Esophagus muscularis mucosa (tissue), 4 donors: ENCODE results near the gene CEP104.

Source experiments
- CTCF ChIP-seq, 3 experiments: fragments of 200-600 bp in 2 of 3; fragments of 450-650 bp in 1 of 3; sonication (generic) in 2 of 3; IDR thresholded peaks; one replicate each; pipeline ENCODE4 v1.5.1; 2017 to 2019; ENCODE audit warnings: antibody characterized with exemption in 3 of 3, mild to moderate bottlenecking in 2 of 3, moderate library complexity in 1 of 3
- EP300 ChIP-seq: sonication (generic); formaldehyde crosslinking; IDR thresholded peaks from one replicate; pipeline ENCODE4 v1.6.1; 2017; ENCODE audit warnings: antibody characterized with exemption
- POLR2AphosphoS5 ChIP-seq, 2 donors: sonication (generic); formaldehyde crosslinking; IDR thresholded peaks; one replicate each; pipeline ENCODE4 v1.6.1; 2017; ENCODE audit warnings: antibody characterized with exemption in 2 of 2

GRCh38 chr1:3785045-3785444, 72.0 kb downstream of the CEP104 start:
- TF ChIP-seq EP300 (no peak), CTCF (IDR thresholded peaks at IDR 0.05) (no peak), POLR2AphosphoS5 (IDR thresholded peaks at IDR 0.05) (no peak)
